Activated CD8-positive, alpha-beta memory T cell treated with anti-CD3 and anti-CD28 coated beads for 4 hours (primary cell): ENCODE data around the gene GPS1.

Experiments
- DNase-seq, 2 donors: peaks; one replicate each; pipeline ENCODE4 v3.0.0-alpha.2; 2020; ENCODE audit warnings: low read depth in 2 of 2

Gene GPS1

GRCh38 chr17:82014971-82015310 lies 36.8 kb upstream of the GPS1 start:
- DNase-seq: no peak

DNA sequence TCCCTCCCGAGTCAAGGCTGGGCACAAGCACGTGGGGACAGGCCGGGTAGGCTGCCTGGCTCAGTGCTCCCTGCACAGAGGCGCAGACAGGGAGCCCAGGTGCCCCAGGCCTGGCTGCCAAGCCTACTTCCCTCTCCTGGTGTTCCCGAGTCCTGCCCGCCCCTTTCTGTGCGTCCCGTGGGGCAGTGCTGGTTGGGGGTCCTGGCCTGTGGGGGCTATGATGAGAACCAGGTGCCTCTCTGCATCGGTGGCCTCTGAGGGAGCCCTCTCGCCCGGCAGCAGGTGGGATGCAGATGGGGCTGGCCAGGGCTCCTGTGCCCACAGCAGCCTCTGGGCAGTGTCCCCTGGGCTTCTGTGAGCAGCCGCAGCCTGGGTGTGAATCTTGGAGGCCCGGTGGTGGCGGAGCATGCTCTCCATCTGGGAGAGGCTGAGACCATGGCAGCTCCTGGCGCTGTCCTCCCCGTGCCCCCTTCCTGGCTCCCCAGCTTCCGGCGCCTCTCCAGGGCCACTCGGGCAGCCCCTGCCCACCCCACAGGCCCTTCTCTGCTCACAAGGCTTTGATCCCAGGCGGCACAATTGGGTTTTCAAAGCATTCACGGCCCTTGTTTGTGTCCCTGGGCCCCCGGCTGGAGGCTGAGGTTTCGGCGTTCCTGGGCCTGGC lies 36.3 kb upstream of the GPS1 start:
- DNase-seq: no peak

DNA sequence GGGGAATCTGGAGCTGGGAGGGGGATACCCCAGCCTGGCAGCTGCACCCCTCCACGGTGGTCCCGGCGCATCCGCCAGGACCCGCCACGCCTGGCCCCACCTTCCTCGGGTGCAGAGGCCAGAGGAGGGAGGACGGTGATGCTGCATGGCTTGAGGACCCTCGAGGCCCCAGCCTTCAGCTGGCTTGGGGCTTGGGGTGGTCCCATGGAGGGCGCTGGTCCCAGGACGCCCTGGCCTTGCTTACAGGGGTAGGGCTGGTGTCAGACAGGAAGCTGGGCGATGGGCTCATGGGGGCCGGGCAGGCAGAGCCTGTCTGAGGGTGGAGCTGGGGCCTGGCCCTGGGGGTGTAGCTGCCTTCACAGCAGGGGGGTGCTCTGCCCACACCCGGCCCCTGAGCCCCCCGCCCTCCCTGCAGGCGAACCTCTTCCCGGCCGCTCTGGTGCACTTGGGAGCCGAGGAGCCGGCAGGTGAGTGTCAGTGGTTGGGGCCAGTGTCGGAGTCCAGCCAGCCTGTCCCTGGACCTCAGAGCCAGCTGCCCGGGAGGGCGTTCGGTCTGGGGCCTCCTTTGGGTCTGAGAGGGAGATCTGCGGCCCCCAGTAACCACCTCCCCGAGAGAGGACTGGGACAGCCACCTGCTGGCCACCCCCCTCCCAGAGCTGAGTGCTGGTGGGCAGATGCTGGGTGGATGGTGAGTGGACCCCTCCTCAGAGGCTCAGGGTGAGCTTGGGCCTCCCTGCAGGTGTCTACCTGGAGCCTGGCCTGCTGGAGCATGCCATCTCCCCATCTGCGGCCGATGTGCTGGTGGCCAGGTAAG lies 35.4 kb upstream of the GPS1 start:
- no peak for DNase-seq

- DNase-seq: no peak
Measured at GRCh38 chr17:82016875-82017459, 34.7 kb upstream of the GPS1 start.

GRCh38 chr17:82017612-82018151 lies 34.0 kb upstream of the GPS1 start:
- DNase-seq: no peak

- no peak for DNase-seq
Measured at GRCh38 chr17:82018152-82018988, 33.3 kb upstream of the GPS1 start.

DNA sequence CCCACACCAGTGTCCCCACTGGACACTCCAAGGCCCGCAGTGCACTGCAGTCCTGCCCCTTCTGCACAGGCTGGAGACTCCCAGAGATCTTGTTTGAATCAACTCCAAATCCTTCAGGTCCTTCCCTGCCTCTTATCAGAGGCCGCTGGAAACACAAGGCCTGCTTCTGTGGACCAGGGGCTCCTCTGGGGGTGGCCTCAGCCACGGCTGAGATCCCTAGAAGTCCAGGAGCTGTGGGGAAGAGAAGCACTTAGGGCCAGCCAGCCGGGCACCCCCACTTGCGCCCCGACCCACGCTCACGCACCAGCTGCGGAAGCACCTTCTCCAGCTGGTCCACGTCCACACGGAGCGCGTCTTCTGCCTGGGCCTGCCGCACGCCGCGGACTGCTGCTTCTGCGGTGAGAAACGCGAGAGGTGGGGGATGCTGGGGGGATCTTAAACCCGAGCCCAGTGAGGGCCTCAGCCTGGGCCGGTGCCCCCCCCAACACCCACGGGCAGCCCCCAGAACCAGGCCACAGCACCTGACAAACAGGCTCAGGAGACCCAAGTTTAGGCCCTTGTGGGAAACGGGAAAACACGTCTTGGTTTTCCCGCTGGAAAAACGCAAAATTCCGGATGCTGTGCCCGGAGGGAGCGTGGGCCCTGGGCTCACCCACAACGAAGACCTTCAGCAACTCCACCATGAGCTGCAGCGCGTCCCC lies 32.6 kb upstream of the GPS1 start:
- no peak for DNase-seq

DNA sequence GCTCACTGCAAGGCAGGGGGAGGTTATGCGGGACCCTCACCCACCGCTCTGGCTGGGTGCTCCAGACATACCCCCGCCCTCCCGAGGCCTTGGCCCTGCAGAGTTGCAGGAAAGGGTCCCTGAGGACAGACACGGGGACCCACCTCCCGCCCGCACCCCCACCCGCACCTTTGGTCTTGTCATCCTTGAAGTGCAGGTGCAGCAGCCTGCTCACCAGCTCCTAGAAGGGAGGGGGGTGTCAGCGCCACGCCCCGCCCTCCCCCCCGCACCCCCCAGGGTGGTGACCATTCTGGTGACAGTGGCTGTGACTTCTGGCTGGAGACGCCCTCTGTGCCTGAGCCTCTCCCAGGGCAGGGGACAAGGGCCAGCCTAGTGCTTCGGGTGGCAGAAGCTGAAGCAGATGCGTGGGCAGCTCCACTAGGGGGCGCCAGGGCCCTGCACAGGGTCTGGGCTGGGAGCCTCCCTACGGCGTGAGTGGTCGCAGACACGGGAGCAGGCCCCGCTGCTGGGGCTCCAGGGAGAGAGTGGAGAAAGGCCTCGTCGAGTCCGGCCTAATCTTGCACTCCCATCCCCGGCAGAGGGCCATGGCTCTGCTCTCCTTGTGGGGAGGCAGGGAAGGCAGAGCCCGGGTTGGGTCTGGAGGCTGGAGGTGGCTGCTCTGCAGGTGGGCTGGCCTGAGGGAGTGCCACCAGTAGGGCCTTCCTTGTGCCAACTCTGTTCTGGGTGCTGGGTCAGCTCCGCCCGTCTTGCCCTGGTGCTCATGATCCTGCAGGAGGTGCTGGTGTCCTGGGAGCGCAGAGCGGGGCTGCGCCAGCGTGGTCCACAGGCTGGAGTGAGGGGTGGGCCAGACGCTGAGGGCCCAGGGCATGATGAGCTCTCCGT lies 31.8 kb upstream of the GPS1 start:
- peak; percentile 21 to 33 for DNase-seq

DNA sequence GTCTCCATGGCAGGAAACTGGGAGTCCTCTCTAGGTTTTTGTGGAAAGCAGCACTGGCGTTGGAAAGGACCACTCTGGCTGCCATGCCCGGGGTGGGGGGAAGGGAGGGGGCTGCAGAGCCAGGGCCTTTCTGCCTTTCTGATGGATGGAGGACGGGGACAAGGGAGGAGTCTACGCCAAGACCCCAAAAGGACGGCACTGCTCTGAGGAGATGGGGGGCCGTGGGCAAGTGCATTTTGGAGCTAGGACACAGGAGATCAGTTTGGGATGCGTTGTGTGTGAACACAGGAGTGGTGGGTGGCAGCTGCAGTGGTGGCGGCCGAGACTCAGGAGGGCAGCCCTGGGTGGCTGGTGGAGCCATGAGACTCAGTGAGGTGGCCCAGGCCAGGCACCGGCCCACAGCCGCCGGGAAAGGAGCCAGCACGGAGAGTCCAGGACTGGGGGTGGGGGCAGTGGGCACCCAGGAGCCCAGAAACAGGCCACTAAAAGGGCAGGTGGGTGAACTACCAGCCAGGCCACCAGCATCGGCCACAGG lies 31.1 kb upstream of the GPS1 start:
- DNase-seq: no peak

- DNase-seq: no peak
Measured at GRCh38 chr17:82021107-82021899, 30.4 kb upstream of the GPS1 start.

- DNase-seq: no peak
Measured at GRCh38 chr17:82021900-82022309, 29.8 kb upstream of the GPS1 start.

DNA sequence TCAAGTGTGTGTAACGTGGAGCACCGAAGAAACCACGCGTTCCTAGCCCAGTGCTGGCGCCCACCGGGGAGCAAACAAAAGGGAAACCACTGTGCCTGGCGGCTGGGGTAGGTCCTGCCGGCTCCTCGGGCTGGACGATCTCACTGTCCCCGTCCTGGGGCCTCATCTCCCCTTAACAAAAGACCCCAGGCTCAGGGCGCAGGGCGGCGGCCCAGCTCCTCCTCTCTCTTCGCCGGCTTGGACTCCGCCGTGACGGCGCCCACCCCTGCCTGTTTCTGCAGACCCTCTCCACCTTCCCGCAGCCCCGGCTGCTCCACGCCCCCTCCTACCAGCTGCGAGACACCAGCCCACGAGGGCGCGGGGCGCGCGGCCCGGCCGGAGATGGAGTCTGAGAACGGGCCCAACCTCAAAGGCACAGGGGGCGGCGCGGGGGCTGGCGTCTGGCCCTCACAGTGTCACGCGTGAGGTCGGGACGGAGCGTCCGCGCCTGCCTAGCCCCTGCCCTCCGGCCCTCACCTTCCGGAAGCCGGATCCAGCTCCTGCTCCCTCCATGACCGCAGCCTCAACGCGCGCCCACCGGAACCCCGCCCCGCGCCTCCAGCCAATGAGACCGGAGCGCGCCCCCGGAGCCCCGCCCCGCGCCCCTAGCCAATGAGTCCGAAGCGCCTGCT lies 29.3 kb upstream of the GPS1 start, which contains the start of gene CENPX:
TSS of gene CENPX (minus strand) at position 569 of the 671 bp plus-strand sequence. CDS start at position 552, 17 bp downstream.
- no peak for DNase-seq

- peak; percentile 99 to 100 for DNase-seq
Measured at GRCh38 chr17:82022981-82023446, 28.7 kb upstream of the GPS1 start, which contains the start of gene LRRC45. LRRC45 (plus strand) TSS chr17:82023305; CDS start chr17:82023644, 339 bp downstream.

GRCh38 chr17:82023447-82024241 lies 28.1 kb upstream of the GPS1 start:
- DNase-seq: no peak

GRCh38 chr17:82024859-82025258 lies 26.8 kb upstream of the GPS1 start:
- DNase-seq: no peak

- DNase-seq: no peak
Measured at GRCh38 chr17:82025401-82026107, 26.1 kb upstream of the GPS1 start.

- DNase-seq: no peak
Measured at GRCh38 chr17:82028246-82028645, 23.5 kb upstream of the GPS1 start.
